Measurements from ENCODE around the gene KCNJ12.
"Not testable (repeated sequence)": the region's sequence is repeated elsewhere in the genome, so short reads cannot be mapped to it uniquely, and the experiment has no call there.

The KCNJ12 gene

DNA sequence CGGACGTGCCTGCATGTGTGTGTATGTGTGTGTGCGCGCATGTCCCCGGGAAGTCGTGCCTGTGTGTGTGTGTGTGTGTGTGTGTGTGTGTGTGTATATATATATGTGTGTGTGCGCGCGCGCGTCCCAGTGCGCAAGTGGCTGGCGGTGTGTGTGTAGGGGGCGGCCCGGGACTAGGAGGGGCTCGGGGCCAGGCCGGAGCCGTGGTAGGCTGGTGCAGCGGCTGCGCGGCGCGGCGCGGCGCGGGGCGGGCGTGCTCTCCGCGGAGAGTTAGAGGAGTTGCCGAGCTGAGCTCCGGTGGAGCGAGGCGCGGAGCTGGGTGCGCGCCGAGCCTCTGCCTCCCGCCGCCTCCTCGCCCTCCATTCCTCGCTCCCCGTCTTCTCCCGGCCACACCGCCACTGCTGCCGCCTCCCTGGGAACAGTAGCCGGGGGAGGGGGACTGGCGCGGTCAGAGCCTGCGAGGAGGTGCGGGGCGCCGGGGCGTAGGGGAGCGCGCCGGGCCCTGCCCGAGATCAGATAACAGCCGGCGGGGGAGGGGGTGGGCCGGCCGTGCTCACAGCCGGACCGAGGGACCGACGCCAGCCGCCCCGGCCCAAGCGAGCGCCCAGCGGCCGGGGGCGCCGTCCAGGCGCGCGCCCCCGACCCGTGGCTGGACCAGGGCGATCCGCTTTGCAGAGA is at the start of gene KCNJ12:
TSS of gene KCNJ12 (plus strand) at position 277 of the 678 bp plus-strand sequence. CDS start 38,986 bp downstream, outside the sequence.
- DNase-seq (ENCODE audit: insufficient read length, low spot score) (no peak), FAIRE-seq (no peak)
- no peak for TF ChIP-seq POLR2A (IDR thresholded peaks at IDR 0.05; ENCODE audit: low read depth, low read length)

DNA sequence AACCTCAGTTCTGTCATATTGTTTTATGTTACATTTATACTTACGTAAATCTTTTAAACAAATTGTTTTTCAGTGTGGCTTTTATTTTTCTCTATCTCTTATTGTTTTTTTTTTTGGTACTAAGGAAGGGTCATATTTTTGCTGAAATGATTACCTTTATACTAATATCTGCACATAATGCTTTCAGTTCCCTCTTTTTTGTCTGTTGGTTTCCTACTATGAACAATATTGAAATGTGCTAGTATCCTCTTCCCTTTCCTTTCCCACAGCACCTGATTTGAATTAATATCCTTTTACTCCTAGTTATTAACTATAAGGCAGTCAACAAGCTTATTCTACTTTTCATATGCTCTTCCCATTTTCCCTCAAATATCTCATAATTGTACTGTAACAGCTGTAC is 48.2 kb upstream of the KCNJ12 start:
- FAIRE-seq; DNase-seq (ENCODE audit: insufficient read length, low spot score): not testable (repeated sequence)

DNA sequence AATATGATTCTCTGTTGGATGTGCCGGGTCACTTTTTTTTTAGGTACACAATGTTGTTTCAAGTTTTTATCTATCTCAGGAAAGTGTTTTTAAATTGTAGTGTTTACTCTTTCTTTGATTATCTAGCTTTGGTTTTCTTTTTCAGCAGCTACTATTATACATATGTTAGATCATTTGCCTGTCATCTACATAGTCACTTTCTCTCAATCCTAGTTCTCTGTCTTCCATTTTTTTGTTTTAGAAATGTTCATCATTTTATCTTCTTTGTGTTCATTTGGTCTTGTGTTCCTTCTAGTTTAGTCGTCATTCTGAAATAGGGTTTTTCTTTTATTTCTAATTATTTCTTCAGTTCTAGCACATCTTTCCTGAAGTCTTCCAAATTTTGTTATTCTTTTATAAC is 47.4 kb upstream of the KCNJ12 start:
- DNase-seq (ENCODE audit: insufficient read length, low spot score); FAIRE-seq: not testable (repeated sequence)

DNA sequence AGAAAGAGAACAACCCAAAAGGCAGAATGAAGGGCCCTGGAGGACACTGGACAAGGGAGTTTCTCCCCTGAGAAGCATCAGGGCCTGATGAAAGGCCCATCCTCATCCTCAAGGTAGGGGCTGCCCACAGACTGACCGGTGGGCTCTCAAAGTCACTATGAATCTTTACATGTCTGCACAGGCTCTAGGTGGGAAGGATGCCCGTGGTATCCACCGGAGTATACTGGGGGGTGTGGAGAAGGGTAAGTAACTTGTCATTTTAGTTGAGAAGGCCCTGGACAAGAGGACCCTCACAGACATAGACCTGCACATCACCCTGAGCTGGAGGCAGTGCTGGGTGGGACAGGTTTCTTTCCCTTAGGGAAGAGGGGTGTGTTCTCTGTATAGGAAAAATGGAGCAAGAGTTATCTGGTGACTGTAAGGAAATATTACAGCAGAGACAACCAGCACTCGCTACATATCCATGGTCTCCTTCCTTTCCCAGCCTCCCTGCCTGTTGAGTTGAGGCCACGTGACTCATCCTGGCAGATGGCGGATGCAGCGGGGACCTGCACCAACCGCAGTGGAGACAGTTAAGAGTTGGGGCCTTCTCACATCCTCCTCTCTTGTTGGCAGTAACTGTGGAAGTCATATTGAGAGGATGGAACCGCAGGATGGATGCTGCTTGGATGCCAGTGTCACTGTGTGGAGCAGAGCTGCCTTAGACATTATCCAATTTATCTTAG is 45.6 kb upstream of the KCNJ12 start:
- TF ChIP-seq POLR2A (IDR thresholded peaks at IDR 0.05; ENCODE audit: low read depth, low read length), result no peak
- FAIRE-seq (no peak), DNase-seq (ENCODE audit: insufficient read length, low spot score) (no peak)

GRCh38 chr17:21336541-21337294 is 39.4 kb upstream of the KCNJ12 start:
- not testable (repeated sequence) for FAIRE-seq; DNase-seq (ENCODE audit: insufficient read length, low spot score)

- DNase-seq (ENCODE audit: insufficient read length, low spot score); FAIRE-seq: not testable (repeated sequence)
Measured at GRCh38 chr17:21337981-21338625, 38.1 kb upstream of the KCNJ12 start.

GRCh38 chr17:21339011-21339410 is 37.1 kb upstream of the KCNJ12 start:
- no peak for FAIRE-seq

GRCh38 chr17:21339571-21339970 is 36.6 kb upstream of the KCNJ12 start:
- not testable (repeated sequence) for FAIRE-seq

More at GRCh38 chr17:21339011-21339410, 37.1 kb upstream of the KCNJ12 start:
- DNase-seq (ENCODE audit: insufficient read length, low spot score), result no peak
- no peak for TF ChIP-seq POLR2A (IDR thresholded peaks at IDR 0.05; ENCODE audit: low read depth, low read length)

GRCh38 chr17:21340407-21340806 is 35.8 kb upstream of the KCNJ12 start:
- FAIRE-seq; DNase-seq (ENCODE audit: insufficient read length, low spot score): not testable (repeated sequence)

More at GRCh38 chr17:21339571-21339970, 36.6 kb upstream of the KCNJ12 start:
- not testable (repeated sequence) for DNase-seq (ENCODE audit: insufficient read length, low spot score)

DNA sequence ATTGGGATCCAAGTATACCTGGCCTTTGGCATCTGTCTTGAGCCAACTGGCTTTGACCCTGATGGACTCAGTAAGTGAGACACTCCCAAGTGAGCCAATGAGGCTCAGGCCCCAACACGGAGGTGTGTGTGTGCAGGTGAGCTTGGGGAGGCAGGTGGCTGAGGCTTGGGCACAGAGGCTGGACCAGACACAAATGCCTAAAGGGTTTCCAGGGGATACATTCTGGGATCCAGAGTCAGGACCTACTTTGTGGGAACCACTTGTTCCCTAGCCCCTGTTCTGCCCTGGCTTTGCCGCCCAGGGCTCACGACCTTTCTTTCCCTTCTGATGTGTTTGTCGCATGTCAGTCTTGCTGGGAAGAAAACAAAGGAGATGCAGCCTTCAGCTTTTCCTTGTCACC is 34.9 kb upstream of the KCNJ12 start:
- FAIRE-seq; DNase-seq (ENCODE audit: insufficient read length, low spot score): not testable (repeated sequence)

DNA sequence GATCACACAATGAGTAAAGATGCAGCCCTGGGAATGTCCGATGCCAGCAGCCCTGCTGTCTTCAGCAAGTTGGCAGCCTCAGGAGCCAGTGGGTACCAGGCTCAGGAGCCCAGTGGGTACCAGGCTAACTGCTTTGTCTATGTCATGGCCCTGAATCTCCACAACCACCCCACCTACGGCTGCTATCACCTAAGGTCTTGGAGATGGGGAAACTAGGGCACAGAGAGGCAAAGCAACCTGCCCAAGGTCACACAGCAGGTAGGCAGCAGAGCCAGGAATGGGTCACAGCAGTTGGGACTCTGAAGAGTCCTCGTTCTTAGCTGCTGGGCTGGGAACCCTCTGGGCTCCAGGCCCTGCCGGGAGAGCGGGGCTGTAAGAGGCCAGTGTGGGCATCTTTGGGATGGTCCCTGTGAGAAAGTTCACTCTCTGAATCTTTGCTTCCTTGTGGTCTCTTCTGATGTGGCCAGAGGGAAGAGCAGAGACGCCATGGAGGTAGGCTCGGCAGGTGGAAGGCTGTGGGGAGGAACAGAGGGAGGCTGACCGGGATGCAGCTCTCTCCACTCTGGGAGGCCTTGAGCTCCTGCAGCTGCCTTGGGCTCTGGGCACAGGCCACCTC is 34.1 kb upstream of the KCNJ12 start:
- FAIRE-seq; DNase-seq (ENCODE audit: insufficient read length, low spot score): not testable (repeated sequence)

DNA sequence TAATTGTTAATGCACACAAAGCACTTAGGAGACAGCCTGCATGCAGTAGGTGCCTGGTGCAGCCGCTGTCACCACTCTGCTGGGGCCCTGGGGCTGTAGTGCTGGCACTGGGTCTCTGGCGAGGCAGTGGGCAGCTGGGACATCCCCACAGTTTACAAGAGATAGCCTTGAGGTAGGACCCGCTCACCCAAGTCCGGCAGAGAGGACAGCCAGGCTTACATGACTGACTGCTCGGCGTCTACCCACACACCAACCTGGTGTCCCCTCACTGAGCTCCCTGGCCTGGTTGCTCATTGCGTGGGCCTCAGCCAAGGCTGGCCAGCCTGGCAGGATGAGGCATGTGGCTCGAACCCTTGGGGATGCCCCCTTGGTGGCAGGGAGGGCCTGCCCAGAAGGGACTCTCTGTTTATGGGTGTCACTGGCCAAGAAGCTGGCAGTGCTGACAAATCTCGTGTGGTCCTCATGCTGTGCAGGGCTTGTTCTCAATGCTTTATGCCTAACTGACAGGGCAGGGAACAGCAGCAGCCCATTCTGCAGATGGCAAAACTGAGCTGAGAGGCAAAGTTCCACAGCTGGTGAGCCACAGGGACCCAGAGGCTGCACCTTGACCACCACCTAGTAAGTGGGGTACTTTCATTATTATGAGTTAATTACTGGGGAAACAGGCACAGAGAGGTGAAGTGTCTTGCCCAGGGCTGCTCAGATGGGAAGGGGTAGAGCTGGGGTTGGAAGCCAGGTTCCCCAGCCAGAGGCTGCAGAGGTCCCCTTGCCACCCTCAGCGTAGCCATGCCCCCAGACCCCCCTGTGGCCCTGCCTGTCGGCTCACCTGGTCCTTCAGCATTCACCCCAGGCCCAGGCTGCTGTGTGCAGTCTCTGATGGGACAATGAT is 32.9 kb upstream of the KCNJ12 start:
- not testable (repeated sequence) for FAIRE-seq; DNase-seq (ENCODE audit: insufficient read length, low spot score)

DNA sequence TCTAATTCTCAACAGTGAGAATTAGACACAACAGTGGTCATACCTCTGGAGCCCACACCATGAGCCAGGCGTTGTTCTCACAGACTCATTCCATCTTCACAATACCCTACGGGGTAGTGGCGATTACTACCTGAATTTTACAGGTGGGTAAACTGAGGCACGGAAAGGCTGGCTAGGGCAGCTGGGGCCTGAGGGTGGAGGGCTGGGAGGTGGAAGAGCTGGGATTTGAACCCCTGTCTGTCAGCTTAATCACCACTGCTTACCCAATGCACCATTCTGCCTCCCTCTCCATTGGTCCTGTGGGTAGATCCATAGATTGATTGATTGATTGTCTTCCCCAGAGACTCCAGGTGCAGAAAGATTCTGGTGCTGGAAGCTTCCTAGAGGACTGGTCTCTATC is 31.4 kb upstream of the KCNJ12 start:
- FAIRE-seq; DNase-seq (ENCODE audit: insufficient read length, low spot score): not testable (repeated sequence)

Data from H54 (cell line).